GM20000 (cell line): Measurements from ENCODE around the gene FIZ1.

Experiments used
- DNase-seq: peaks from one replicate; pipeline ENCODE4 v3.0.0; 2012; ENCODE audit warnings: low spot score
- CTCF ChIP-seq: IDR thresholded peaks from 2 replicates; pipeline ENCODE4 v1.5.1; 2012; ENCODE audit warnings: mild to moderate bottlenecking, control low read depth; ENCODE audit errors: extremely low read depth, missing control alignments

Gene FIZ1

GRCh38 chr19:55644191-55644833 is 45.0 kb upstream of the FIZ1 start:
- no peak for DNase-seq

GRCh38 chr19:55643887-55644176 is 44.5 kb upstream of the FIZ1 start:
- TF ChIP-seq CTCF: no peak
- no peak for DNase-seq

More at GRCh38 chr19:55644191-55644833, 45.0 kb upstream of the FIZ1 start:
- TF ChIP-seq CTCF: no peak

- TF ChIP-seq CTCF: no peak
- peak; percentile 90 for DNase-seq
Observed at GRCh38 chr19:55643003-55643886, 43.9 kb upstream of the FIZ1 start, which contains the start of gene ZNF581. Gene ZNF581 (plus strand): TSS chr19:55643649. CDS start chr19:55644572, 923 bp downstream.

- DNase-seq: no peak
- TF ChIP-seq CTCF: no peak
Observed at GRCh38 chr19:55642153-55643002, 43.1 kb upstream of the FIZ1 start.

- no peak for TF ChIP-seq CTCF
- peak; percentile 62 for DNase-seq
Observed at GRCh38 chr19:55641426-55642152, 42.3 kb upstream of the FIZ1 start.

- TF ChIP-seq CTCF: no peak
- DNase-seq: peak; percentile 81
Observed at GRCh38 chr19:55640577-55641425, 41.5 kb upstream of the FIZ1 start, which contains the start of gene ZNF580. Gene ZNF580 (plus strand): TSS chr19:55641002. CDS start chr19:55642509, 1,507 bp downstream.
